ENCODE results near the gene DTNA.

- TF ChIP-seq CTCF (IDR thresholded peaks at IDR 0.05; ENCODE audit: low read depth, low read length, poor library complexity, severe bottlenecking) (no peak), EZH2phosphoT487 (IDR thresholded peaks at IDR 0.05; ENCODE audit: borderline replicate concordance, low read length) (no peak)
Measured at GRCh38 chr18:34757666-34758065, 47.6 kb downstream of the DTNA start.

Data from DOHH2 (cell line).